LNCAP (cell line): Measurements from ENCODE around the gene MXRA7.

Experiments used
- CTCF ChIP-seq: fragments of 450-650 bp; IDR thresholded peaks from 2 replicates; pipeline ENCODE4 v1.5.1; 2017; ENCODE audit warnings: mild to moderate bottlenecking

Gene MXRA7

GRCh38 chr17:76633628-76634328, 77.0 kb downstream of the MXRA7 start:
- no peak for TF ChIP-seq CTCF

- TF ChIP-seq CTCF: no peak
Observed at GRCh38 chr17:76631821-76632565, 78.8 kb downstream of the MXRA7 start.

GRCh38 chr17:76630151-76630550, 80.6 kb downstream of the MXRA7 start:
- no peak for TF ChIP-seq CTCF
